ENCODE results near the gene CST9. TPM values are rescaled to one million over a fixed set of nuclear protein-coding genes. Genes with fewer than 3 reads are reported as not detected.

CST9 gene
- total and polyA plus RNA-seq, 10 of the 15 experiments (the other 5 are each of a cell fraction or from before 2014, with no cell fraction given) = not detected

- in situ Hi-C loops (cut with MboI) = no loop called here
- H4K20me1 ChIP-seq (ENCODE audit: control insufficient read depth, insufficient read depth) = no peaks in the 10 kb centered on the region
- no peak overlapping the region for H3K27ac ChIP-seq (ENCODE audit: control insufficient read depth, insufficient read depth)
- TF ChIP-seq SP1 (IDR thresholded peaks at IDR 0.05; ENCODE audit: low read depth, low read length) (no peak), SKIL (IDR thresholded peaks at IDR 0.05; ENCODE audit: low read depth, poor library complexity, severe bottlenecking) (no peak), ATF7 (IDR thresholded peaks at IDR 0.05; ENCODE audit: low read depth) (no peak), ZNF274 (IDR thresholded peaks at IDR 0.05; ENCODE audit: insufficient read depth, insufficient read length) (no peak)
- no peak for ATAC-seq
- no peak for DNase-seq (ENCODE audit: low read depth, low spot score)
- no peak overlapping the region for H3K9ac ChIP-seq (ENCODE audit: control insufficient read depth, insufficient read depth, low read length)
- no peak overlapping the region for H2AFZ ChIP-seq (ENCODE audit: control insufficient read depth, low read depth, low read length)
- no TSS peak for BruUV-seq (replicated peaks)
- H3K9me3 ChIP-seq (replicated peaks; ENCODE audit: control insufficient read depth, insufficient read depth, low read length) = no peaks in the 10 kb centered on the region; the same call in 1 of the 3 replicates
- H3K4me2 ChIP-seq (ENCODE audit: control insufficient read depth, insufficient read depth) = no peak overlapping the region
- ChIA-PET SMC1A (ENCODE audit: uncharacterized antibody, unreplicated experiment) (no interaction called here), POLR2A (no interaction called here), CTCF (interaction anchor here (1.1 kb wide), 1 partner anchor 287 kb away, joined by 3 read pairs; no protein-coding TSS in a partner anchor), RAD21 (ENCODE audit: unreplicated experiment) (no interaction called here)
- WGBS (ENCODE audit: insufficient coverage, insufficient replicate concordance, low lambda C conversion rate, missing lambda C conversion rate) = 0% methylated on average over 1 of the region's 1 CpG
- H3K79me2 ChIP-seq (ENCODE audit: control insufficient read depth, insufficient read depth, low read length) = no peaks in the 10 kb centered on the region
- H3K4me1 ChIP-seq (ENCODE audit: control insufficient read depth, insufficient read depth, low read length) = peaks cover 11% of the 10 kb centered on the region
- FAIRE-seq = no peak
- H3K36me3 ChIP-seq (ENCODE audit: control insufficient read depth in 2 of 2, insufficient read depth in 2 of 2, low read length in 1 of 2) = no peaks in the 10 kb centered on the region
- H3K27me3 ChIP-seq (replicated peaks in 1 of 2; ENCODE audit: control insufficient read depth in 2 of 2, insufficient read depth in 2 of 2, low read length in 1 of 2) = no peaks in the 10 kb centered on the region
- H3K4me3 ChIP-seq = no peak overlapping the region
- intact Hi-C loops (cut with micrococcal nuclease; ENCODE audit: unreplicated experiment) = no loop called here
Observed at GRCh38 chr20:23649830-23650417, 44.2 kb upstream of the CST9 start.

GRCh38 chr20:23649242-23649641, 43.5 kb upstream of the CST9 start:
- H3K79me2 ChIP-seq (ENCODE audit: control insufficient read depth, insufficient read depth, low read length) = no peaks in the 10 kb centered on the region
- in situ Hi-C loops (cut with MboI) (no loop called here), intact Hi-C loops (cut with micrococcal nuclease; ENCODE audit: unreplicated experiment) (no loop called here)
- no peak overlapping the region for H3K9ac ChIP-seq (ENCODE audit: control insufficient read depth, insufficient read depth, low read length)
- no peak for TF ChIP-seq GATAD2B (conservative IDR thresholded peaks at IDR 0.05; ENCODE audit: low read depth)
- peaks cover 16% of the 10 kb centered on the region for H3K4me1 ChIP-seq (ENCODE audit: control insufficient read depth, insufficient read depth, low read length)
- ATAC-seq (no peak), DNase-seq (ENCODE audit: low read depth, low spot score) (no peak), FAIRE-seq (no peak)
- no peaks in the 10 kb centered on the region for H4K20me1 ChIP-seq (ENCODE audit: control insufficient read depth, insufficient read depth)
- no peaks in the 10 kb centered on the region; the same call in 1 of the 3 replicates for H3K9me3 ChIP-seq (replicated peaks; ENCODE audit: control insufficient read depth, insufficient read depth, low read length)
- no peak overlapping the region for H3K4me3 ChIP-seq
- no peak overlapping the region for H3K4me2 ChIP-seq (ENCODE audit: control insufficient read depth, insufficient read depth)
- no TSS peak for BruUV-seq (replicated peaks)
- ChIA-PET SMC1A (ENCODE audit: uncharacterized antibody, unreplicated experiment) (no interaction called here), CTCF (interaction anchor here (1.1 kb wide), 1 partner anchor 288 kb away, joined by 3 read pairs; no protein-coding TSS in a partner anchor), RAD21 (ENCODE audit: unreplicated experiment) (no interaction called here), POLR2A (no interaction called here)
- H2AFZ ChIP-seq (ENCODE audit: control insufficient read depth, low read depth, low read length) = no peak overlapping the region
- H3K36me3 ChIP-seq (ENCODE audit: control insufficient read depth in 2 of 2, insufficient read depth in 2 of 2, low read length in 1 of 2) = no peaks in the 10 kb centered on the region
- 50% methylated on average over 2 of the region's 2 CpGs for WGBS (ENCODE audit: insufficient coverage, insufficient replicate concordance, low lambda C conversion rate, missing lambda C conversion rate)
- no peaks in the 10 kb centered on the region for H3K27me3 ChIP-seq (replicated peaks in 1 of 2; ENCODE audit: control insufficient read depth in 2 of 2, insufficient read depth in 2 of 2, low read length in 1 of 2)
- no peak overlapping the region for H3K27ac ChIP-seq (ENCODE audit: control insufficient read depth, insufficient read depth)
